ENCODE measurements around the gene RPP25L. TPM values are rescaled to one million over a fixed set of nuclear protein-coding genes. Genes with fewer than 3 reads are reported as not detected.

RPP25L gene
- total and polyA plus RNA-seq, 2 of the 4 experiments (the other 2 are of a cell fraction), result 20.4 to 26.3 TPM

DNA sequence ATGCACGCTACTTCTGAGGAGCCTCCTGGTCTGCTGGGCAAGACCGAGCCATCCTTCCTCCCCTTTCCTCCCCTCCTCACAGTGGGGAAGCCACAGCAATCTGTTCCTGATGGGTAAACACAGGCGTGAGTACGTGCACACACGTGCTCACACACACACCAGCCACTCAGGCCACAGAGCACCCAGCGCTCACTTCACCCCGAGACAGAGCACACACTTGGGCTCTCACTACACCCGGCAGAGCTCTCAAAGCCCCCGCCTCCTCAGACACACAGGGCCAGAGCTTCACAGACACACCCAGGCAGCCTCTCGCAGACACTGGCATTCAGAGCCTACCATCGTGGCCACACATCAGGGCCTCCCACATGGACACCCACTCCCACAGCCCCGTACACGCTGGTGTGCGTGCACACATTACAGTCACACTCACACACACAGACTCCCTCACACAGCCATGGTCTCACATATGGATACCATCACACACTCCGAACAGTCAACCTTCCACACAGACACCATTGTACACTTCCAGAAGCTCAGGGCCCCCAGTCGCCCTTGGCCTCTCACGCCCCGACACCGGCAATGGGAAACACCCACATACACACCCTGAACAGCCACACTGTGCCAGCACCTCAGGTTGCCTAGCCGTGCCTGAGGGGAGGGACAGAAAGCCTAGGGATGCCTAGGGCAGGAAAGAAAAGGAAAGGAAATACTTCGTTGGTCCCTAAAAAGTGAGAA is 35.9 kb downstream of the RPP25L start:
- 46% methylated on average over 7 of the region's 21 CpGs; no CpG with 5 or more reads in 1 of the 2 experiments for WGBS, 2 experiments (ENCODE audit: extremely low coverage in 2 of 2, insufficient read length in 1 of 2)
- Histone ChIP-seq H3K9ac (ENCODE audit: low read depth, low read length) (no peak overlapping the region), H3K56ac (ENCODE audit: extremely low read depth, insufficient read depth, low read length) (no peak overlapping the region), H4K91ac (ENCODE audit: insufficient read depth, low read depth, low read length) (no peak overlapping the region), H3K4me1 (ENCODE audit: control insufficient read depth, insufficient read depth, low read length) (no peaks in the 10 kb centered on the region), H3K27ac (ENCODE audit: insufficient read depth, low read length) (no peak overlapping the region), H4K20me1 (ENCODE audit: insufficient read depth, low read length) (no peaks in the 10 kb centered on the region), H3K27me3 (ENCODE audit: control insufficient read depth, insufficient read depth, low read length) (peaks cover 88% of the 10 kb centered on the region), H2AFZ (replicated peaks; ENCODE audit: low read length, poor library complexity) (no peak overlapping the region), H2AK9ac (replicated peaks; ENCODE audit: low read depth, low read length, poor library complexity) (no peak overlapping the region), H3K4ac (ENCODE audit: low read depth, low read length) (no peak overlapping the region), H4K5ac (ENCODE audit: low read depth, low read length) (no peak overlapping the region), H4K8ac (ENCODE audit: low read depth in 2 of 2, low read length in 2 of 2) (no peak overlapping the region), H3K4me2 (ENCODE audit: low read depth, low read length) (no peak overlapping the region), H2BK20ac (ENCODE audit: low read depth, low read length) (no peak overlapping the region), H3K14ac (replicated peaks; ENCODE audit: low read depth, low read length) (no peak overlapping the region), H3K4me3 (ENCODE audit: insufficient read depth, low read depth, low read length) (no peak overlapping the region), H3K18ac (ENCODE audit: low read depth, low read length) (no peak overlapping the region), H3K79me1 (ENCODE audit: low read depth in 1 of 2, low read length in 2 of 2) (no peaks in the 10 kb centered on the region), H3K23ac (ENCODE audit: low read depth, low read length) (0 out of 2 replicates have a peak overlapping the region, but pooled peaks have one; percentile 59), H2BK120ac (ENCODE audit: low read depth, low read length) (no peak overlapping the region), H3K36me3 (ENCODE audit: control insufficient read depth, insufficient read depth, low read length) (no peaks in the 10 kb centered on the region), H3K9me1 (ENCODE audit: insufficient read depth, low read length) (0 out of 2 replicates have a peak, but pooled peaks cover 3% of the 10 kb centered on the region), H2AK5ac (ENCODE audit: low read depth, low read length) (no peak overlapping the region), H2BK5ac (ENCODE audit: low read depth, low read length, poor library complexity, severe bottlenecking) (no peak overlapping the region), H2BK15ac (ENCODE audit: low read depth, low read length) (no peak overlapping the region), H3K9me3 (ENCODE audit: control insufficient read depth, insufficient read depth, low read length) (no peaks in the 10 kb centered on the region)
- in situ Hi-C loops (cut with MboI; ENCODE audit: low sequenced_read_pairs) (no loop called here), dilution Hi-C loops (cut with HindIII; ENCODE audit: low sequenced_read_pairs, unreplicated experiment) (no loop called here), intact Hi-C loops (cut with micrococcal nuclease) (no loop called here)
- ChIA-PET POLR2A (ENCODE audit: unreplicated experiment) (no interaction called here), CTCF (interaction anchor here (1.8 kb wide), 1 partner anchor 16 kb away, joined by 7 read pairs; no protein-coding TSS in a partner anchor)
- TF ChIP-seq, protein P1, sequence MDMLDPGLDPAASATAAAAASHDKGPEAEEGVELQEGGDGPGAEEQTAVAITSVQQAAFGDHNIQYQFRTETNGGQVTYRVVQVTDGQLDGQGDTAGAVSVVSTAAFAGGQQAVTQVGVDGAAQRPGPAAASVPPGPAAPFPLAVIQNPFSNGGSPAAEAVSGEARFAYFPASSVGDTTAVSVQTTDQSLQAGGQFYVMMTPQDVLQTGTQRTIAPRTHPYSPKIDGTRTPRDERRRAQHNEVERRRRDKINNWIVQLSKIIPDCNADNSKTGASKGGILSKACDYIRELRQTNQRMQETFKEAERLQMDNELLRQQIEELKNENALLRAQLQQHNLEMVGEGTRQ (IDR thresholded peaks at IDR 0.05; ENCODE audit: low read depth, low read length), result no peak
- no peak for TF ChIP-seq NFE2L2 (IDR thresholded peaks at IDR 0.05; ENCODE audit: low read depth, low read length)
- no peak for TF ChIP-seq MAZ (IDR thresholded peaks at IDR 0.05; ENCODE audit: borderline replicate concordance, low read depth, low read length)
- no peak for TF ChIP-seq RAD21 (IDR thresholded peaks at IDR 0.05; ENCODE audit: low read length)
- TF ChIP-seq RCOR1 (IDR thresholded peaks at IDR 0.05; ENCODE audit: insufficient replicate concordance, low read length), result no peak
- no TSS peak for BruUV-seq (replicated peaks)
- ATAC-seq (ENCODE audit: low read depth) (no peak), DNase-seq (no peak)

Data from IMR-90 (cell line).